Stimulated activated CD8-positive, alpha-beta memory T cell treated with anti-CD3 and anti-CD28 coated beads, Interleukin-2, amount 100 ng/mL, for 1 hour (primary cell): ENCODE measurements around the gene SCAND1.

Source experiments
- DNase-seq, 2 donors: peaks; one replicate each; pipeline ENCODE4 v3.0.0-alpha.2; 2020; ENCODE audit warnings: low read depth in 2 of 2

SCAND1 gene

DNA sequence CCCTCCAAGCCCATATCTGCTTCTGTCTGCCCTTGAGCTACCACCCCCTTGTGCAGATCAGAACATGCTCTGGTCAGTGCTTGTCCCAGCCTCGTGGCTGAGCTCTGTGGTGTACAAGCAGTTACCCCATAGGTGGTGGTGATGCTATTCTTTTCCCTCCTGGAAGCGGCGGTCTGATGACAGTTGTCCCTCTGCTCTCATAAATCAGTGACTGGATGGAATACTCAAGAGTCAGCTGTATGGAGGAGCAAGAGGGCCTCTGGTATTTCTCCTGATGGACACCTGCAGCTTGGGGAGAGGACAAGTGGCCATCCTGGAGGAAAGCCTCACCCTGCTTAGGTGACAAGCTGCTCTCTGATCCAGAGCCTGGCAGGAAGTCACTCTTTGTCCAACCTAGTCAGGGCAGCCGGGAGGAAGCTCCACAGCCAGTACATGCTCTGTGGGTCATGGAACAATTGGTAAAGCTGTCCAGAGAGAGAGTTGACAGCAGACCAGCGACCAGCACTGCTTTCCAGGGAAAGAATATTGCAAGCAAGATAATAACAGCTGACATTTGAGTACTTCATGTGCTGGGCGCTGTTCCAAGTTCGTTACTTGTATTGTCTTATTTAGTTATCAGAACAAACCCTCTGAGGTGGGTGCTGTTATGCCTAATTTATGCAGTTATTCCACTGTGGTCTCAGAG is 47.1 kb downstream of the SCAND1 start:
- no peak for DNase-seq

DNA sequence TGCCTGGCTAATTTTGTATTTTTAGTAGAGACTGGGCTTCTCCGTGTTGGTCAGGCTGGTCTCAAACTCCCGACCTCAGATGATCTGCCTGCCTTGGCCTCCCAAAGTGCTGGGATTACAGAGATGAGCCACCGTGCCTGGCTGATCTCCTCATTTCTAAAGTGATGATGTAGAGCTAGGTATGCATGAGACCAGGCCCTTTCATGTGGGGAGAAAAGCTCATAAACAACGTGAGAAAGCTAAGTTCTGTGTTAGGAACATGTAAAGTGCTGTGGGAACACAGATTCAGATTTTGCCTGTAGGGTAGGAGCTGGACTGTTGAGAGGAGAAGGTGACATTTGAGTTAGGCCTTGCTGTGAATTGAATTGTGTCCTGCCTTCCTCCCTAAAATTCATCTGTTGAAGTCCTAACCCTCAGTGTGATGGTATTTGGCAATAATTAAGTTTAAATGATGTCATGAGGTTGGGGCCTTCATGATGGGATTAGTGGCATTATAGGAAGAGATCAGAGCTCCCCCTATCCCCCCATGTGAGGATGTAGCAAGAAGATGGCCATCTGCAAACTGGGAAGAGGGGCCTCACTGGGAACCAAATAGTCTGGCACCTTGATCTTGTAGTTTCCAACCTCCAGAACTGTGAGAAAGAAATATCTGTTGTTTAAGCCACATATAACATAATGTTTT is 49.2 kb downstream of the SCAND1 start:
- DNase-seq: no peak

- no peak for DNase-seq
These were observed 50.5 kb downstream of the SCAND1 start for GRCh38 chr20:35903843-35904242.
